ENCODE data around the gene BAIAP2.

DNA sequence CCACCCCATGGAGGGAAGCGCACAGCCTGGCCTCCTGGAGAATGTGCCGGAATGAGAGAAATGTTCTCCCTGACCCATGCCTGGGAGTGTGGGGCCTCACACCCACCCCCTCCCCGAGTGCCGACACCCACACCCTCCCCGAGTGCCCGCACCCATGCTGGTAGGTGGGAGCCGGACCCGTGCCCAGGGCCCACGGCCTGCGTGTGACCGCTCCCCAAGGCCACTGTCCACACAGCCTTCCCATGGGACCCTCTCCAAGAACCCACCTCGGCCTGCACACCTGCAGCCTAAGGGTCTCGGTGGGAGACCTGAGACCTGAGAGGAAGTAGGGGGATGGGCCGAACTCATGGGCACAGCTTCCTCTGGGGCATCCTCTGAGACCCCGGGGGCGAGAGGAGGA, 127.0 kb downstream of the BAIAP2 start:
- TF ChIP-seq, protein P1, sequence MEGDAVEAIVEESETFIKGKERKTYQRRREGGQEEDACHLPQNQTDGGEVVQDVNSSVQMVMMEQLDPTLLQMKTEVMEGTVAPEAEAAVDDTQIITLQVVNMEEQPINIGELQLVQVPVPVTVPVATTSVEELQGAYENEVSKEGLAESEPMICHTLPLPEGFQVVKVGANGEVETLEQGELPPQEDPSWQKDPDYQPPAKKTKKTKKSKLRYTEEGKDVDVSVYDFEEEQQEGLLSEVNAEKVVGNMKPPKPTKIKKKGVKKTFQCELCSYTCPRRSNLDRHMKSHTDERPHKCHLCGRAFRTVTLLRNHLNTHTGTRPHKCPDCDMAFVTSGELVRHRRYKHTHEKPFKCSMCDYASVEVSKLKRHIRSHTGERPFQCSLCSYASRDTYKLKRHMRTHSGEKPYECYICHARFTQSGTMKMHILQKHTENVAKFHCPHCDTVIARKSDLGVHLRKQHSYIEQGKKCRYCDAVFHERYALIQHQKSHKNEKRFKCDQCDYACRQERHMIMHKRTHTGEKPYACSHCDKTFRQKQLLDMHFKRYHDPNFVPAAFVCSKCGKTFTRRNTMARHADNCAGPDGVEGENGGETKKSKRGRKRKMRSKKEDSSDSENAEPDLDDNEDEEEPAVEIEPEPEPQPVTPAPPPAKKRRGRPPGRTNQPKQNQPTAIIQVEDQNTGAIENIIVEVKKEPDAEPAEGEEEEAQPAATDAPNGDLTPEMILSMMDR (IDR thresholded peaks at IDR 0.05) = no peak
- TF ChIP-seq EP300 (IDR thresholded peaks at IDR 0.05) (no peak), POLR2A (IDR thresholded peaks at IDR 0.05) (no peak)
